ENCODE results near the gene RRAS2. TPM values are rescaled to one million over a fixed set of nuclear protein-coding genes. Genes with fewer than 3 reads are reported as not detected.

RRAS2 gene
- total RNA-seq, 4 donors from 2014 or later: 51.5 to 81.4 (median 66.8) TPM

GRCh38 chr11:14228356-14228755 lies 130.6 kb downstream of the RRAS2 start:
- Histone ChIP-seq H3K9me3 (no peaks in the 10 kb centered on the region), H3K4me3 (replicated peaks in 1 of 3) (no peak overlapping the region), H3K36me3 (no peaks in the 10 kb centered on the region), H3K27ac (no peak overlapping the region), H3K4me1 (no peaks in the 10 kb centered on the region), H3K27me3 (no peaks in the 10 kb centered on the region)
- 91% methylated on average over 2 of the region's 2 CpGs for WGBS, 2 donors
- intact Hi-C loops (cut with DNase I): no loop called here
- TF ChIP-seq POLR2A (IDR thresholded peaks at IDR 0.05): no peak
- TF ChIP-seq, protein P1, sequence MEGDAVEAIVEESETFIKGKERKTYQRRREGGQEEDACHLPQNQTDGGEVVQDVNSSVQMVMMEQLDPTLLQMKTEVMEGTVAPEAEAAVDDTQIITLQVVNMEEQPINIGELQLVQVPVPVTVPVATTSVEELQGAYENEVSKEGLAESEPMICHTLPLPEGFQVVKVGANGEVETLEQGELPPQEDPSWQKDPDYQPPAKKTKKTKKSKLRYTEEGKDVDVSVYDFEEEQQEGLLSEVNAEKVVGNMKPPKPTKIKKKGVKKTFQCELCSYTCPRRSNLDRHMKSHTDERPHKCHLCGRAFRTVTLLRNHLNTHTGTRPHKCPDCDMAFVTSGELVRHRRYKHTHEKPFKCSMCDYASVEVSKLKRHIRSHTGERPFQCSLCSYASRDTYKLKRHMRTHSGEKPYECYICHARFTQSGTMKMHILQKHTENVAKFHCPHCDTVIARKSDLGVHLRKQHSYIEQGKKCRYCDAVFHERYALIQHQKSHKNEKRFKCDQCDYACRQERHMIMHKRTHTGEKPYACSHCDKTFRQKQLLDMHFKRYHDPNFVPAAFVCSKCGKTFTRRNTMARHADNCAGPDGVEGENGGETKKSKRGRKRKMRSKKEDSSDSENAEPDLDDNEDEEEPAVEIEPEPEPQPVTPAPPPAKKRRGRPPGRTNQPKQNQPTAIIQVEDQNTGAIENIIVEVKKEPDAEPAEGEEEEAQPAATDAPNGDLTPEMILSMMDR (IDR thresholded peaks at IDR 0.05): no peak
- DNase-seq: no peak

Other genes with a start within 250 kb of the RRAS2 start
- gene COPB1, start 140.6 kb upstream of the RRAS2 start, total RNA-seq: 100 to 1,000 TPM; 124 to 189 (median 164) TPM
- 100 to 1,000 TPM; 100 to 148 (median 127) TPM for gene PSMA1, start 161.2 kb upstream of the RRAS2 start, total RNA-seq